HepG2 (cell line): ENCODE results near the gene COG5. TPM values are rescaled to one million over a fixed set of nuclear protein-coding genes. Genes with fewer than 3 reads are reported as not detected.

ENCODE experiments used
- ATAC-seq: fragments of 200-7000 bp; cut with Tn5 transposase; 3 replicates; pipeline ENCODE4 v1.9.1; 2020; ENCODE audit warnings: mild to moderate bottlenecking, moderate library complexity
- BruUV-seq: library from RNA; stranded (reverse); fragments of 400-500 nt; replicated peaks from 2 replicates; lab custom pipeline; 2021; lab: Mats Ljungman, UMichigan
- CTCF ChIA-PET: fragments of 300-600 bp; formaldehyde crosslinking; extraction: SDS; loops from one replicate; lab custom pipeline; 2021; ENCODE audit warnings: low total read pairs, inconsistent platforms, low intra/inter-chr PET ratio; lab: Yijun Ruan, JAX
- POLR2A ChIA-PET: fragments of 350-600 bp; sonication (Branson Sonifier 250); formaldehyde crosslinking; loops from one replicate; lab custom pipeline; 2020; ENCODE audit warnings: antibody characterized with exemption, inconsistent platforms; lab: Yijun Ruan, JAX
- DNase-seq: peaks from one replicate; pipeline ENCODE4 v3.0.0-alpha.2; 2015; ENCODE audit warnings: low spot score
- FAIRE-seq: peaks from 3 replicates; lab custom pipeline; 2011; peaks lifted over from hg19 to GRCh38; lab: Jason Lieb, UNC
- H2AFZ ChIP-seq: one replicate; pipeline ENCODE4 v1.6.1; 2011; ENCODE audit warnings: low read length, inconsistent platforms
- H3K27ac ChIP-seq: fragments of 300-600 bp; 3 replicates; pipeline ENCODE4 v1.8.0; 2011; ENCODE audit warnings: mixed run types, mild to moderate bottlenecking, mixed read lengths, low read length, inconsistent platforms; ENCODE audit not compliant: insufficient read depth; ENCODE audit errors: extremely low read length
- H3K27me3 ChIP-seq, 2 experiments: fragments of 200-600 bp in 1 of 2; 2 replicates in 1 of 2; 3 replicates in 1 of 2; pipeline versions ENCODE4 v1.6.0 to v1.8.0; 2011; ENCODE audit warnings: low read length in 2 of 2, mild to moderate bottlenecking in 2 of 2, moderate library complexity in 2 of 2, inconsistent platforms in 1 of 2; ENCODE audit not compliant: insufficient read depth in 2 of 2, control insufficient read depth in 1 of 2
- H3K36me3 ChIP-seq, 2 experiments: fragments of 200-600 bp in 1 of 2; replicated peaks in 1 of 2; 2 replicates in 1 of 2; 3 replicates in 1 of 2; pipeline versions ENCODE4 v1.5.1 to v1.8.0; 2011; ENCODE audit warnings: low read length in 2 of 2, inconsistent platforms in 1 of 2; ENCODE audit not compliant: insufficient read depth in 2 of 2, control insufficient read depth in 1 of 2
- H3K4me1 ChIP-seq: 2 replicates; pipeline ENCODE4 v1.5.1; 2012; ENCODE audit warnings: low read length, inconsistent platforms; ENCODE audit not compliant: insufficient read depth
- H3K4me2 ChIP-seq: 2 replicates; pipeline ENCODE4 v1.6.0; 2011; ENCODE audit warnings: low read depth, low read length, inconsistent platforms
- H3K4me3 ChIP-seq, 3 experiments: fragments of 200-600 bp in 1 of 3; sonication (generic), shearing (Covaris generic) in 1 of 3; replicated peaks in 1 of 3; 2 replicates each; pipeline ENCODE4 v1.5.1; 2011 to 2016; ENCODE audit warnings: low read length in 3 of 3, inconsistent platforms in 2 of 3, low read depth in 2 of 3, mild to moderate bottlenecking in 2 of 3, control low read depth in 1 of 3, mixed read lengths in 1 of 3; ENCODE audit not compliant: insufficient read depth in 1 of 3
- H3K79me2 ChIP-seq: one replicate; pipeline ENCODE4 v1.6.1; 2011; ENCODE audit warnings: low read length, inconsistent platforms; ENCODE audit not compliant: insufficient read depth
- H3K9ac ChIP-seq: 2 replicates; pipeline ENCODE4 v1.6.0; 2011; ENCODE audit warnings: mild to moderate bottlenecking, low read depth, low read length, inconsistent platforms; ENCODE audit not compliant: insufficient read depth
- H3K9me3 ChIP-seq: 2 replicates; pipeline ENCODE4 v1.5.1; 2012; ENCODE audit warnings: mild to moderate bottlenecking, low read length
- H4K20me1 ChIP-seq: 2 replicates; pipeline ENCODE4 v1.6.0; 2011; ENCODE audit warnings: inconsistent platforms, mild to moderate bottlenecking, low read length, moderate library complexity; ENCODE audit not compliant: insufficient read depth
- ARNTL ChIP-seq: sonication (generic); formaldehyde crosslinking; IDR thresholded peaks from 2 replicates; pipeline ENCODE4 v1.4.0; 2020; ENCODE audit warnings: mild to moderate bottlenecking, missing genetic modification reagents
- CCAR2 ChIP-seq: fragments of 200-400 bp; formaldehyde crosslinking; optimal IDR thresholded peaks from 2 replicates; pipeline ENCODE3; 2018; ENCODE audit warnings: low read depth, mild to moderate bottlenecking, low read length, moderate library complexity
- CENPX ChIP-seq: sonication (generic); formaldehyde crosslinking; IDR thresholded peaks from 2 replicates; pipeline ENCODE4 v1.9.0; 2021; ENCODE audit warnings: mild to moderate bottlenecking, missing genetic modification reagents, moderate library complexity
- GATA4 ChIP-seq: sonication (generic); IDR thresholded peaks from 2 replicates; pipeline ENCODE4 v1.6.1; 2016; ENCODE audit warnings: antibody characterized with exemption, low read depth, borderline replicate concordance
- GTF2F1 ChIP-seq: fragments of 150-350 bp; IDR thresholded peaks from 2 replicates; pipeline ENCODE4 v1.6.1; 2014; ENCODE audit warnings: low read length
- NCOA1 ChIP-seq: sonication (generic); formaldehyde crosslinking; IDR thresholded peaks from 2 replicates; pipeline ENCODE4 v1.9.0; 2021; ENCODE audit warnings: missing genetic modification reagents
- POLR2G ChIP-seq: fragments of 200-400 bp; formaldehyde crosslinking; IDR thresholded peaks from 2 replicates; pipeline ENCODE4 v1.6.1; 2018; ENCODE audit warnings: mild to moderate bottlenecking, low read depth, low read length, moderate library complexity
- SAFB2 ChIP-seq: sonication (generic); formaldehyde crosslinking; IDR thresholded peaks from 2 replicates; pipeline ENCODE4 v1.5.1; 2020; ENCODE audit warnings: missing genetic modification reagents, low read depth, mild to moderate bottlenecking, borderline replicate concordance
- SNAPC2 ChIP-seq: sonication (generic); formaldehyde crosslinking; IDR thresholded peaks from 2 replicates; pipeline ENCODE4 v1.8.1; 2022; ENCODE audit warnings: mild to moderate bottlenecking, missing genetic modification reagents
- SOX6 ChIP-seq, 2 experiments: fragments of 450-650 bp in 1 of 2; sonication (generic) in 1 of 2; formaldehyde crosslinking in 1 of 2; IDR thresholded peaks; 2 replicates each; pipeline versions ENCODE4 v1.4.0 to v1.6.1; 2017 to 2020; ENCODE audit warnings: antibody characterized with exemption in 1 of 2, mild to moderate bottlenecking in 1 of 2, missing genetic modification reagents in 1 of 2
- SUZ12 ChIP-seq: fragments of 150-350 bp; IDR thresholded peaks from 2 replicates; pipeline ENCODE4 v1.6.1; 2014; ENCODE audit warnings: low read depth, low read length
- ZNF414 ChIP-seq: sonication (generic); formaldehyde crosslinking; IDR thresholded peaks from 2 replicates; pipeline ENCODE4 v1.5.0; 2020; ENCODE audit warnings: missing genetic modification reagents
- ZNF567 ChIP-seq: sonication (generic); formaldehyde crosslinking; IDR thresholded peaks from 2 replicates; pipeline ENCODE4 v1.8.1; 2023; ENCODE audit warnings: mild to moderate bottlenecking, missing genetic modification reagents, borderline replicate concordance
- ZSCAN25 ChIP-seq: sonication (generic); formaldehyde crosslinking; IDR thresholded peaks from 2 replicates; pipeline ENCODE4 v1.8.0; 2022; ENCODE audit warnings: mild to moderate bottlenecking, missing genetic modification reagents
- ZSCAN29 ChIP-seq: sonication (generic); formaldehyde crosslinking; conservative IDR thresholded peaks from 2 replicates; pipeline ENCODE4 v1.4.0; 2020; ENCODE audit warnings: mild to moderate bottlenecking, missing genetic modification reagents
- WGBS: methylation state at CpG from one replicate; pipeline ENCODE4 v1.1.6; 2017; ENCODE audit warnings: low lambda C conversion rate; 5-methylcytosine and 5-hydroxymethylcytosine counted together
- in situ Hi-C: cut with HindIII; loops from 2 replicates; pipeline ENCODE4 v1.10.0; 2017; ENCODE audit warnings: low pct_unique_long_range_greater_than_20kb; ENCODE audit not compliant: extremely low pct_ligation_motif_present
- intact Hi-C: fragments of 100-400 bp; cut with micrococcal nuclease; formaldehyde crosslinking; loops from one replicate; pipeline ENCODE4 v1.10.0; 2022; ENCODE audit not compliant: unreplicated experiment
- polyA plus RNA-seq, 8 experiments: library from polyadenylated mRNA; depleted of rRNA in 3 of 8; stranded (reverse) in 7 of 8; unstranded in 1 of 8; fragments of >200 nt; fragmentation: Illumina TruSeq in 4 of 8; extraction: Trizol in 4 of 8; gene quantifications; 2 replicates each; pipeline versions ENCODE4 v1.2.1 to v1.2.3, GENCODE V29; 2011 to 2016; ENCODE audit warnings: low read depth in 4 of 8, missing spikeins in 1 of 8, mixed read lengths in 1 of 8; ENCODE audit not compliant: insufficient read depth in 1 of 8
- total RNA-seq, 5 experiments: library from RNA; depleted of rRNA; stranded (reverse); fragments of >200 nt; fragmentation: Illumina TruSeq; extraction: Trizol; gene quantifications; 2 replicates each; pipeline ENCODE4 v1.2.3, GENCODE V29; 2016; ENCODE audit warnings: low read depth in 1 of 5
- TF ChIP-seq, protein P1 (sequence below): sonication (generic); formaldehyde crosslinking; IDR thresholded peaks from 2 replicates; pipeline ENCODE4 v1.4.0; 2020; ENCODE audit warnings: missing genetic modification reagents, borderline replicate concordance
- TF ChIP-seq, protein P2 (sequence below): sonication (generic); formaldehyde crosslinking; IDR thresholded peaks from 2 replicates; pipeline ENCODE4 v1.5.1; 2020; ENCODE audit warnings: mild to moderate bottlenecking, missing genetic modification reagents, moderate library complexity
- TF ChIP-seq, protein P3 (sequence below): sonication (generic); formaldehyde crosslinking; IDR thresholded peaks from 2 replicates; pipeline ENCODE4 v1.5.1; 2020; ENCODE audit warnings: mild to moderate bottlenecking, missing genetic modification reagents, moderate library complexity

COG5 gene
- total and polyA plus RNA-seq, 2 of the 13 experiments (the other 11 are each of a cell fraction or from before 2014, with no cell fraction given), result 20.4 to 31.3 TPM

GRCh38 chr7:107464666-107465226 is 99.0 kb downstream of the COG5 start:
- ATAC-seq, result no peak
- no peak for DNase-seq
- H3K27me3 ChIP-seq, result no peaks in the 10 kb centered on the region
- no peak for FAIRE-seq
- BruUV-seq, result no TSS peak
- no peaks in the 10 kb centered on the region for H3K79me2 ChIP-seq
- no peak overlapping the region for H2AFZ ChIP-seq
- H3K4me3 ChIP-seq, result no peak overlapping the region
- POLR2A ChIA-PET, result no interaction called here
- intact Hi-C loops (loop anchor here (10.0 kb wide), 1 partner anchor 680 kb away; no protein-coding TSS in a partner anchor), in situ Hi-C loops (loop anchor here (5.0 to 25.0 kb wide), 2 partner anchors 258 to 398 kb away; no protein-coding TSS in a partner anchor)
- H4K20me1 ChIP-seq, result no peaks in the 10 kb centered on the region
- H3K9ac ChIP-seq, result no peak overlapping the region
- WGBS, result 88% methylated on average over 3 of the region's 3 CpGs
- CTCF ChIA-PET, result interaction anchor here (2.8 kb wide), 1 partner anchor 260 kb away, joined by 16 read pairs; no protein-coding TSS in a partner anchor
- H3K9me3 ChIP-seq, result no peaks in the 10 kb centered on the region
- H3K36me3 ChIP-seq, result no peaks in the 10 kb centered on the region
- H3K4me2 ChIP-seq, result no peak overlapping the region
- H3K4me1 ChIP-seq, result no peaks in the 10 kb centered on the region
- no peak overlapping the region for H3K27ac ChIP-seq
- TF ChIP-seq GATA4 (no peak), CCAR2 (no peak), SAFB2 (no peak), CENPX (CRISPR knock-in tag) (no peak), ZNF414 (CRISPR knock-in tag) (no peak), ARNTL (CRISPR knock-in tag) (no peak), GTF2F1 (no peak), ZSCAN29 (CRISPR knock-in tag) (no peak), POLR2G (no peak), SNAPC2 (CRISPR knock-in tag) (no peak), SOX6 (IDR thresholded peaks at IDR 0.05) (no peak), SOX6 (CRISPR knock-in tag; IDR thresholded peaks at IDR 0.05) (no peak), SUZ12 (no peak), NCOA1 (CRISPR knock-in tag) (no peak), ZSCAN25 (no peak), ZNF567 (no peak)
- TF ChIP-seq, protein P1, sequence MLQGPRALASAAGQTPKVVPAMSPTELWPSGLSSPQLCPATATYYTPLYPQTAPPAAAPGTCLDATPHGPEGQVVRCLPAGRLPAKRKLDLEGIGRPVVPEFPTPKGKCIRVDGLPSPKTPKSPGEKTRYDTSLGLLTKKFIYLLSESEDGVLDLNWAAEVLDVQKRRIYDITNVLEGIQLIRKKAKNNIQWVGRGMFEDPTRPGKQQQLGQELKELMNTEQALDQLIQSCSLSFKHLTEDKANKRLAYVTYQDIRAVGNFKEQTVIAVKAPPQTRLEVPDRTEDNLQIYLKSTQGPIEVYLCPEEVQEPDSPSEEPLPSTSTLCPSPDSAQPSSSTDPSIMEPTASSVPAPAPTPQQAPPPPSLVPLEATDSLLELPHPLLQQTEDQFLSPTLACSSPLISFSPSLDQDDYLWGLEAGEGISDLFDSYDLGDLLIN, result no peak
- TF ChIP-seq, protein P2, sequence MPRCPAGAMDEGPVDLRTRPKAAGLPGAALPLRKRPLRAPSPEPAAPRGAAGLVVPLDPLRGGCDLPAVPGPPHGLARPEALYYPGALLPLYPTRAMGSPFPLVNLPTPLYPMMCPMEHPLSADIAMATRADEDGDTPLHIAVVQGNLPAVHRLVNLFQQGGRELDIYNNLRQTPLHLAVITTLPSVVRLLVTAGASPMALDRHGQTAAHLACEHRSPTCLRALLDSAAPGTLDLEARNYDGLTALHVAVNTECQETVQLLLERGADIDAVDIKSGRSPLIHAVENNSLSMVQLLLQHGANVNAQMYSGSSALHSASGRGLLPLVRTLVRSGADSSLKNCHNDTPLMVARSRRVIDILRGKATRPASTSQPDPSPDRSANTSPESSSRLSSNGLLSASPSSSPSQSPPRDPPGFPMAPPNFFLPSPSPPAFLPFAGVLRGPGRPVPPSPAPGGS (CRISPR knock-in tag), result no peak
- TF ChIP-seq, protein P3, sequence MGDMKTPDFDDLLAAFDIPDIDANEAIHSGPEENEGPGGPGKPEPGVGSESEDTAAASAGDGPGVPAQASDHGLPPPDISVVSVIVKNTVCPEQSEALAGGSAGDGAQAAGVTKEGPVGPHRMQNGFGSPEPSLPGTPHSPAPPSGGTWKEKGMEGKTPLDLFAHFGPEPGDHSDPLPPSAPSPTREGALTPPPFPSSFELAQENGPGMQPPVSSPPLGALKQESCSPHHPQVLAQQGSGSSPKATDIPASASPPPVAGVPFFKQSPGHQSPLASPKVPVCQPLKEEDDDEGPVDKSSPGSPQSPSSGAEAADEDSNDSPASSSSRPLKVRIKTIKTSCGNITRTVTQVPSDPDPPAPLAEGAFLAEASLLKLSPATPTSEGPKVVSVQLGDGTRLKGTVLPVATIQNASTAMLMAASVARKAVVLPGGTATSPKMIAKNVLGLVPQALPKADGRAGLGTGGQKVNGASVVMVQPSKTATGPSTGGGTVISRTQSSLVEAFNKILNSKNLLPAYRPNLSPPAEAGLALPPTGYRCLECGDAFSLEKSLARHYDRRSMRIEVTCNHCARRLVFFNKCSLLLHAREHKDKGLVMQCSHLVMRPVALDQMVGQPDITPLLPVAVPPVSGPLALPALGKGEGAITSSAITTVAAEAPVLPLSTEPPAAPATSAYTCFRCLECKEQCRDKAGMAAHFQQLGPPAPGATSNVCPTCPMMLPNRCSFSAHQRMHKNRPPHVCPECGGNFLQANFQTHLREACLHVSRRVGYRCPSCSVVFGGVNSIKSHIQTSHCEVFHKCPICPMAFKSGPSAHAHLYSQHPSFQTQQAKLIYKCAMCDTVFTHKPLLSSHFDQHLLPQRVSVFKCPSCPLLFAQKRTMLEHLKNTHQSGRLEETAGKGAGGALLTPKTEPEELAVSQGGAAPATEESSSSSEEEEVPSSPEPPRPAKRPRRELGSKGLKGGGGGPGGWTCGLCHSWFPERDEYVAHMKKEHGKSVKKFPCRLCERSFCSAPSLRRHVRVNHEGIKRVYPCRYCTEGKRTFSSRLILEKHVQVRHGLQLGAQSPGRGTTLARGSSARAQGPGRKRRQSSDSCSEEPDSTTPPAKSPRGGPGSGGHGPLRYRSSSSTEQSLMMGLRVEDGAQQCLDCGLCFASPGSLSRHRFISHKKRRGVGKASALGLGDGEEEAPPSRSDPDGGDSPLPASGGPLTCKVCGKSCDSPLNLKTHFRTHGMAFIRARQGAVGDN (CRISPR knock-in tag), result no peak
